GM19324 (cell line): Measurements from ENCODE around the gene OLFM1.

Experiments used
- ATAC-seq: cut with Tn5 transposase; IDR thresholded peaks from one replicate; pipeline ENCODE4 v1.9.1; 2021; ENCODE audit warnings: mild to moderate bottlenecking, moderate library complexity; ENCODE audit not compliant: unreplicated experiment, low FRiP score

Gene OLFM1

GRCh38 chr9:135075234-135076142, 12.0 kb upstream of the OLFM1 start:
- ATAC-seq: no peak

DNA sequence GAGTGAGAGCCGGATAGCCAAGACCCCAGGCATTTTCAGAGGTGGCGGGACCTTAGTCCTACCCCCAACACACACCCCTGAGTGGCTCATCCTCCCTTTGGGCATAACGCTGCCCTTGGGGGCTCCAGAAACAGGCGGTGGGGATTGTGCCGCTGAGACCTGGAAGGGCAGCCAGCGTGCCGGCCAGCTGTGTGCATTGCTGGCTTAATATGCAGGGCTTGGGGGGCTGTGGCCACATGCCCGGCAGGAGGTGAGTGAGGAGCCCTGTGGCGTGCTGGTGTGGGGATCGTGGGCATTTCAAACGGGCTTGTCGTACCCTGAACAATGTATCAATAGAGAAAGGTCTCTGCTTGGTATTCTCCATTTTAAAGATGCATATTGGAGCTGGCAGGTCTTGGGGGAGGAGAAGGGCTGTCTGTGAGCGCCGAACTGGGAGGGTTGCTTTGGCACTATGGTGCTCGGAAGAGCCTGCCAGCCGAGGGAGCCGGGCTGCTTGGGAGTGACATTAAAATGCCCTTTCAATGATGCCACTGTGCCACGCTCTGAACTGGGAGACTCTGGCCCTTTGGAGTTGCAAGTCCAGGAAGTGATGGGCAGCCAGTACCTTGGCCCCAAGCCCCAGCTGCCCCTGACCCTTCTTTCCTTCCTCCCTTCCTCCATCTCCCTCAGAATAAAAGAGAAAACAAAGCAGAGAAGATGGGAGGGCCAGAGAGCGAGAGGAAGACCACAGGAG, 11.2 kb upstream of the OLFM1 start:
- ATAC-seq: no peak

DNA sequence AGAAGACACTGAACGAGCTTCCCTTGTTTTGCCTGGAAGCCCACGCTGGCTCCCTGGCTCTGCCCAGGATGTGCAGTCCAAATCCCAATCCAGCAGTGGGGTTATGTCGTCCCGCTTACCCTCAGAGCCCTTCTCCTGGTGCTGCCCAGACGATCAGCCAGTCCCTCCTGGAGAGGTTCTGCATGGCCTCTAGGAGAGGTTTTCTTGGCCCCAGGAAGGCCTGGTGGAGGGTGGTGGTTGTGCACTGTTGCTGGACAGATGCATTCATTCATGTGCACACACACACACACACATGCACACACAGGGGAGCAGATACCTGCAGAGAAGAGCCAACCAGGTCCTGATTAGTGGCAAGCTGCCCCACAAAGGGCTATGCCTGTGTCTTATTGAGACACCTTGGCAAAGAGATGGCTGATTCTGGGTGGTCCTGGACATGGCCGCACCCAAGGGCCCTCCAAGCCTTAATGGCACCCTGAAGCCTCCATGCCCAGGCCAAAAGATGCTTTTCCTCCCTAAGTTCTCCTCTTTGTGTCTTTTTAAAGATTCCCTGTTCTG, 10.5 kb upstream of the OLFM1 start:
- no peak for ATAC-seq

GRCh38 chr9:135077497-135078200, 9.8 kb upstream of the OLFM1 start:
- ATAC-seq: no peak

DNA sequence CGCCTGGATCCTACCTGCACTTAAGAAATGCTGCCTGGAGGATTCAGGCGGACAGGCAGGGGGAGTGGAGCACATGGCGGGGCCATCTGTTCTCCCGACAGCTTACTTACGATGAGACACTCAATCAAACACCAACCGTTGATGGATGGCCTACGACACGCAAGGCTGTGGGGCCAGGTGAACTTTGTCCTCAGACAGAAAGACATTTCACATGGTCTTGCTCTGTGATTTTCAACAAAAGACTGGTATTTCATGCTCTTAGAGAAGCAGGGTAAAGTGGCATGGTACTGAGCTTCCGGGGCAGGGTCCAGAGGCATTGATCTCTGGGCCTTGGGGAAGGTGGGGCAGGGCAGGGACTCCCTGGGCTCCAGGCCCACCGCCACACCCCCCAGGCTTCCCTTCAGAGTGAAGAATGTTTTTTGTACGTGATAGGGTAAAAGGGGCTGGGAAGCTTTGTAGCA, 9.1 kb upstream of the OLFM1 start:
- ATAC-seq: no peak

DNA sequence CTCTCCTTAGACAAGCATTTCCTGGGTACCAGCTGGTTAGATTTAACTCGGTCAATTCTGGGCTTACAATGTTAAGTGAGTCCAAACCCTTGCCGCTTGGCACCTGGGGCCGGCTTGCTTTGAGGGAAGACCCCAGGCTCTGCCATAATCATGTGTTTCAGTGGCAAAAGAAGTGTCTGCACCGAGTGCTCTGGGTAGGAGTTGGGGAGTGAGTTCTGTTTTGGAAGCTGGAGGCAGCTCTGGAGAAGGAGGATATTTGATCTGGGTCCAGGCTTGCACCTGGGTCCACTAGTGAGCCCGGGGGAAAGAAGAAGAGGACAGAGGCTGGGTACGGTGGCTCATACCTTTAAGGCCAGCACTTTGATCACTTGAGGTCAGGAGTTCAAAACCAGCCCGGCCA, 8.4 kb upstream of the OLFM1 start:
- ATAC-seq: no peak

GRCh38 chr9:135079676-135080075, 7.8 kb upstream of the OLFM1 start:
- no peak for ATAC-seq

DNA sequence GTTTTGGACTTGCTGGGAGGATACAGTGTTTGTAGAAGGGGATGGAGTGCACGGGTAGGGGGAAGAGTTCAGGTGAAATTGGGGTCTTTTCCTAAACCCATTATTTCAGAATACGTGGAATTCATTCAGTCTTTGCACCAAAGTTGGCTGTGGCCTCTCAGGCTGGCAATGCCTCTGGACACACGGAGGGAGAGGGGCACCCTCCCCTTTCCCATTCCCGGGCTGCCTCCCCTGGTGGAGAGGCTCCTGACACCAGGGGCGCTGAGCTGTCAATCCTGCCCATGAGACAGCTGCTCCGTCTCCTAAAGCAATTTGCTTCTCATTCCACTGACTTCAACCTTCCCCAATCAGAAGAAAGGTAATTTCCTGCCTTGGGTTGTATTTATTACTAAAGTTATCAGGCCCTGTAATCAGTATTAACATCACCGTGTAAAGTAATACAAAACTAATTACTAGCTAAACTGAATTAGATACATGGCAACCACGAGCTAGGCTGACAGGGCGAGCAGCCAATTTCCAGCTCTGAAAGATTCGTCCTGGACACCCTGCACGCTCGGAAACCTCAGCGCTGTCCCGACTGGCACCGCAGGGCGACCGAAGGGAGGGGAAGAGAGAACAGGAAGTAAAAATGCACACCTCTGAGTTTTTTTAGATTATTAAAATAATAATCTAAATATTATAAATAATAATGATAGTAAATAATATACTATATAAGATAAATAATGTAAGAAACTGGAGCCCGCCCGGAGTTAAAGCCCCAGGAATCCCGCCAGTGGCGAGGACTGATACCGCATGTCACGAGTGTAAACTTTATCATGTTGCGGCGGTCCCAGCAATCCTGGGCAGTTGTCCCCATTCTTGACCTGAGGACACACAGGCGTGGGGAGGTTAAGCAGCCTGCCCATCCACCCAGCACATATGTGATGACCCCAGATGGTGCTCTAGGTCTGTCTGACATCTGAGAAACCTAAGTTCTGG, 6.9 kb upstream of the OLFM1 start:
- ATAC-seq: no peak

- no peak for ATAC-seq
Measured at GRCh38 chr9:135081264-135081660, 6.2 kb upstream of the OLFM1 start.

GRCh38 chr9:135081731-135082130, 5.7 kb upstream of the OLFM1 start:
- no peak for ATAC-seq

GRCh38 chr9:135082536-135082935, 4.9 kb upstream of the OLFM1 start:
- no peak for ATAC-seq

- no peak for ATAC-seq
Measured at GRCh38 chr9:135083241-135083810, 4.1 kb upstream of the OLFM1 start.

- no peak for ATAC-seq
Measured at GRCh38 chr9:135083831-135084230, 3.6 kb upstream of the OLFM1 start.

GRCh38 chr9:135084262-135084661, 3.2 kb upstream of the OLFM1 start:
- no peak for ATAC-seq

DNA sequence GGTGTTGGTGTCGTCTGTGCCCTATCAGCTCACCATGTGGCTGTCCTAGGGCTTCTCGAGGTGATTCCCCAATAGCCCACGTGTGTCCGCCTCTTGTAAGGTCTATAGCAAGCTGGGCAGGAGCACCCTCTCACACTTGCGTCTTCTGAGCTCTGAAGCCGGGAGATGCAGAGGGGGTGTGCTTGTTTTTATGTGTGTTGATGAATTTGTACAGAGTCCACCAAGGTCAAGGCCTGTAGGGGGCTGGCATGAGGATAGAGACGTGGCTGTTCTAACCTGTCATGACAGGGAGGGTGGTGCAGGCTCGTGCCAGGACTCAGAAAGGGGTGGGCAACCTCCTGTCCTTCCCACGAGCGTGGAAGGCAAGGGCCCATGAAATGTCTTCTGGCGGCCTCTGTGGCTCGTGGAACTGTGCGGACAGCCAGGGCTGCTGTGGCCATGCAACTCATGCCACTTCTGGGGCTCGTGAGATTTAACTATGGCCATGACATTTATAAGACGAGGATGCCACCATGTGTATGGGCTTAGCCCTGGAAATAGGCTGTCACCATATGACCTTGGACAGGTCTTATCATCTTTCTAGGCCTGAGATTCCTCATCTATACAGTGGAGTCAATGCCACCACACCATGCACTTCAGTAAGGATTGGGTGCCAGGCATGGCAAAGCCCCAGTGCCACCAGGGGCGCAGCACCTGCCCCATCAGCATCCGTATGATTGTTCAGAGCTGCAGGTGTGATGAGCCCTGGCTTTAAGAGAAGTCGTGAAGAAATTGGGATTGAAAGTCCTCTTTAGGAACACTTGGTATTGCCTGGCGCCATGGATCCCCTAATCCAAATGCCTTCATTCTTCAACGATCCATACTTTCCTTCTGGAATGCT, 2.3 kb upstream of the OLFM1 start:
- no peak for ATAC-seq

GRCh38 chr9:135085830-135086546, 1.5 kb upstream of the OLFM1 start:
- no peak for ATAC-seq

DNA sequence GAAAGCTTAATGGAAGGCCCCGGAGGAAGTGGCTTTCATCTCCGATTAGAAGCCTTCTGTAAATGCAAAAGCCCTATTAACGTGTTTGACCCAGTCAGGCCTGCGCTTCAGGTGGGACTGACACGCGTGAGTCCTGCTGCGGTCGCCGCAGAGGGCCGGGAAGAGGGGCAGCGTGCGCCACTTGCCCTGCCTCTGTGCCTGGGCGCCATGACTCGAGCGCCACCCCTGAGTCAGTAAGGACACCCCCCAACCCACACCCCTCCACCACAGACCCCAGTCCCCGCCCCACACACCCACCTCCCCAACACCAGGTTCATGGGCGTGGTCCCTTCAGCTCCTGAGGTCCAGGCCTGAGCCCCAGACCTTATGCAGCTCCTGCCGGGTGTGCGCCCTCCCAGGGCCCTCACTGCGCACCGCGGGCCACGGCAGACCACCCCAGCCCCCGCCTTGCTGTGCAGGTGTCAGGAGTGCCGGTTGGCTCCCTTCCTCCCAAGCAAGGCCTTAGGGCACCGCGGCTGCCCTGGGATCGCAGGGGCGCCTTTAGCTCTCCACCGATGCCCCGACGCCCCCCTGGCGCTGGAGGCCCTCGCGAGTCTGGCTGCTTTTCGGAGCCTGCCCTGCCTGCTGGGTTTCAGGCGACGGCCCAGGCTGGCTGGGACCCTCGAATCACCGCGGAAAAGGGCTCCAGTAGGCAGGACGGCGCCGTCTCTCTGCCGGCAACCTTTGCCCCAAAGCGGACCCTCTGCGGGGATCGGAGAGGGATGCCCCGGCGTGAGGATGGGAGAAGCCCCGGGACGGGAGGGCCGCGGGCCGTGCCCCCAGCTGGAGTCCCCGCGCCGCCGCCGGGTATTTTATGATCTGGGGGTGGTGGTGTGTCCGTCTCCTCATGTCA, 625 bp upstream of the OLFM1 start:
- no peak for ATAC-seq
